Measurements from ENCODE around the gene MACROD1. TPM values are rescaled to one million over a fixed set of nuclear protein-coding genes. Genes with fewer than 3 reads are reported as not detected.

Gene MACROD1
- total RNA-seq, 3 donors from 2014 or later (not counting 1 experiment from before 2014, with no cell fraction given), result 0.73 to 3.3 (median 1.8) TPM

- Mint-ChIP-seq H3K9me3 (no peaks in the 10 kb centered on the region), H3K4me1 (peaks cover 11% of the 10 kb centered on the region in 2 donors), H3K27me3 (ENCODE audit: low read depth in 2 of 2) (peaks cover 0 to 12% of the 10 kb centered on the region in 2 donors), H3K36me3 (no peaks in the 10 kb centered on the region), H3K4me3 (no peak overlapping the region), H3K27ac (no peak overlapping the region)
- no peaks in the 10 kb centered on the region for H3K9me3 ChIP-seq (ENCODE audit: control insufficient read depth, insufficient read depth, low read length)
- H3K27ac ChIP-seq (ENCODE audit: low read length), result no peak overlapping the region
- peak; percentile 87 to 98 (median 96) for ATAC-seq
- peak; percentile 72 to 82 for DNase-seq
- H3K4me1 ChIP-seq (ENCODE audit: control insufficient read depth, insufficient read depth, low read length), result peaks cover 6% of the 10 kb centered on the region
- no peaks in the 10 kb centered on the region for H3K36me3 ChIP-seq (ENCODE audit: control insufficient read depth, insufficient read depth, low read length)
- H3K27me3 ChIP-seq (ENCODE audit: control insufficient read depth, insufficient read depth, low read length), result no peaks in the 10 kb centered on the region
- no peak overlapping the region for H3K4me3 ChIP-seq (ENCODE audit: low read length)
- intact Hi-C loops (cut with micrococcal nuclease), result loop anchor here (1.0 kb wide), 1 partner anchor 316 kb away; no protein-coding TSS in a partner anchor
- 23% methylated on average over 23 of the region's 23 CpGs for WGBS (ENCODE audit: insufficient coverage)
- TF ChIP-seq, protein P1, sequence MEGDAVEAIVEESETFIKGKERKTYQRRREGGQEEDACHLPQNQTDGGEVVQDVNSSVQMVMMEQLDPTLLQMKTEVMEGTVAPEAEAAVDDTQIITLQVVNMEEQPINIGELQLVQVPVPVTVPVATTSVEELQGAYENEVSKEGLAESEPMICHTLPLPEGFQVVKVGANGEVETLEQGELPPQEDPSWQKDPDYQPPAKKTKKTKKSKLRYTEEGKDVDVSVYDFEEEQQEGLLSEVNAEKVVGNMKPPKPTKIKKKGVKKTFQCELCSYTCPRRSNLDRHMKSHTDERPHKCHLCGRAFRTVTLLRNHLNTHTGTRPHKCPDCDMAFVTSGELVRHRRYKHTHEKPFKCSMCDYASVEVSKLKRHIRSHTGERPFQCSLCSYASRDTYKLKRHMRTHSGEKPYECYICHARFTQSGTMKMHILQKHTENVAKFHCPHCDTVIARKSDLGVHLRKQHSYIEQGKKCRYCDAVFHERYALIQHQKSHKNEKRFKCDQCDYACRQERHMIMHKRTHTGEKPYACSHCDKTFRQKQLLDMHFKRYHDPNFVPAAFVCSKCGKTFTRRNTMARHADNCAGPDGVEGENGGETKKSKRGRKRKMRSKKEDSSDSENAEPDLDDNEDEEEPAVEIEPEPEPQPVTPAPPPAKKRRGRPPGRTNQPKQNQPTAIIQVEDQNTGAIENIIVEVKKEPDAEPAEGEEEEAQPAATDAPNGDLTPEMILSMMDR (IDR thresholded peaks at IDR 0.05), result peak; percentile 99
Measured at GRCh38 chr11:64152841-64153691, 12.8 kb downstream of the MACROD1 start.

- Histone ChIP-seq H3K27ac (ENCODE audit: low read length) (no peak overlapping the region), H3K4me3 (ENCODE audit: low read length) (no peak overlapping the region), H3K4me1 (ENCODE audit: control insufficient read depth, insufficient read depth, low read length) (peaks cover 6% of the 10 kb centered on the region), H3K27me3 (ENCODE audit: control insufficient read depth, insufficient read depth, low read length) (no peaks in the 10 kb centered on the region), H3K36me3 (ENCODE audit: control insufficient read depth, insufficient read depth, low read length) (no peaks in the 10 kb centered on the region), H3K9me3 (ENCODE audit: control insufficient read depth, insufficient read depth, low read length) (no peaks in the 10 kb centered on the region)
- H3K36me3 Mint-ChIP-seq, result no peaks in the 10 kb centered on the region
- H3K27ac Mint-ChIP-seq, result no peak overlapping the region
- TF ChIP-seq, protein P1 (IDR thresholded peaks at IDR 0.05), result no peak
- DNase-seq (no peak), ATAC-seq (no peak)
- peaks cover 11 to 16% of the 10 kb centered on the region in 2 donors for H3K4me1 Mint-ChIP-seq
- intact Hi-C loops (cut with micrococcal nuclease), result no loop called here
- peaks cover 0 to 12% of the 10 kb centered on the region in 2 donors for H3K27me3 Mint-ChIP-seq (ENCODE audit: low read depth in 2 of 2)
- H3K9me3 Mint-ChIP-seq, result no peaks in the 10 kb centered on the region
- no peak overlapping the region for H3K4me3 Mint-ChIP-seq
- 92% methylated on average over 8 of the region's 8 CpGs for WGBS (ENCODE audit: insufficient coverage)
Measured at GRCh38 chr11:64151337-64151736, 14.6 kb downstream of the MACROD1 start.

DNA sequence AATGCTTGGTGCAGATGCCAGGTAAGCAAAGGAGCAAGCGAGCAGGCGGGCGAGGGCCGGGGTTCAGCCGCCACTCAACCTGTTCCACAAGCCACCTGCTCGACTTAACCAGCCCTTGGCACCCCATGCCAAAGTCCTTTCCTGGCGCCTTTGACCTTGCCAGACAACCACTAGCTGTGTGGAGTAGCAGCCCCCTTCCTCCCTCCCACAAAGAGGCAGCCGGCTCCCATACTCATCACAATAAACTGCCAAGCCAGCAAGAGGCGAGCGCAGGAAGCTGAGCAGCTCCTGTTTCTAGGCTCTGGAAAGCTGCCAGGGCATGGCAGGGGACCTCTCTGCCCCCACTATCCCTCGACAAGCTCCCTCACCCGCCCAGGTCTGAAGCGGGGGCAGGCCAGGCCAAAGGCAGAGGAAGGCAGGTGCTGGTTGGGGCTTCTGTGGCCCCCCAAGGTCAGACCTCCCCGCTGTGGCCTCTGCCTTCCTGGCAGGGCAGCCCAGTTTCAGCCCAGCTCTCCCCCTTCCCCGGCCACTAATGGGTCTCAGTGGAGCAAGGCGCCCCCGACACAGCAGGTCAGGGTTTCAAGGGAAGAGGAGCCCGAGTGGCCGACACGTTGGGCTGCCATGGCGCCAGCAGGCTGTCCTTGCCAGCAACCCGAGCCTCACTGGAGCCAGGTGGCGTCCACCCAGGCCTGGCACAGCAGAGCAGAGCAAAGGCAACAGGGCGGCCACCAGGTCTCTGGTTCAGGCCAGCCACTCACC is 15.3 kb downstream of the MACROD1 start:
- H3K27me3 Mint-ChIP-seq (ENCODE audit: low read depth in 2 of 2), result peaks cover 0 to 12% of the 10 kb centered on the region in 2 donors
- intact Hi-C loops (cut with micrococcal nuclease), result no loop called here
- Histone ChIP-seq H3K36me3 (ENCODE audit: control insufficient read depth, insufficient read depth, low read length) (no peaks in the 10 kb centered on the region), H3K4me3 (ENCODE audit: low read length) (no peak overlapping the region), H3K9me3 (ENCODE audit: control insufficient read depth, insufficient read depth, low read length) (no peaks in the 10 kb centered on the region), H3K27ac (ENCODE audit: low read length) (no peak overlapping the region), H3K4me1 (ENCODE audit: control insufficient read depth, insufficient read depth, low read length) (peaks cover 6% of the 10 kb centered on the region), H3K27me3 (ENCODE audit: control insufficient read depth, insufficient read depth, low read length) (no peaks in the 10 kb centered on the region)
- H3K4me3 Mint-ChIP-seq, result no peak overlapping the region
- WGBS (ENCODE audit: insufficient coverage), result 77% methylated on average over 24 of the region's 24 CpGs
- no peak for DNase-seq
- H3K9me3 Mint-ChIP-seq, result no peaks in the 10 kb centered on the region
- no peak for ATAC-seq
- peaks cover 11 to 16% of the 10 kb centered on the region in 2 donors for H3K4me1 Mint-ChIP-seq
- no peak overlapping the region for H3K27ac Mint-ChIP-seq
- H3K36me3 Mint-ChIP-seq, result no peaks in the 10 kb centered on the region
- TF ChIP-seq, protein P1 (IDR thresholded peaks at IDR 0.05), result no peak
